ENCODE data around the gene MAFB. TPM values are rescaled to one million over a fixed set of nuclear protein-coding genes. Genes with fewer than 3 reads are reported as not detected.

MAFB gene
- total and polyA plus RNA-seq, 12 donors: 7.5 to 79.0 (median 37.6) TPM

- intact Hi-C loops (cut with DNase I): no loop called here
- no peaks in the 10 kb centered on the region for H3K9me3 ChIP-seq (replicated peaks in 1 of 3)
- H3K27ac ChIP-seq: no peak overlapping the region
- 71 to 80% (median 76%) methylated on average over 2 of the region's 2 CpGs for WGBS, 4 donors
- peaks cover 10 to 11% of the 10 kb centered on the region in 2 donors for H3K4me1 ChIP-seq (replicated peaks in 1 of 2)
- TF ChIP-seq POLR2A (IDR thresholded peaks at IDR 0.05): no peak
- TF ChIP-seq CTCF (IDR thresholded peaks at IDR 0.05): no peak
- no peak overlapping the region for H3K4me3 ChIP-seq
- no peaks in the 10 kb centered on the region for H3K36me3 ChIP-seq (replicated peaks in 1 of 2)
- H3K27me3 ChIP-seq: no peaks in the 10 kb centered on the region
- no peak for DNase-seq
These were observed 49.2 kb downstream of the MAFB start for GRCh38 chr20:40639676-40640355.

GRCh38 chr20:40639132-40639531 is 49.9 kb downstream of the MAFB start:
- no peak for TF ChIP-seq POLR2A (IDR thresholded peaks at IDR 0.05)
- TF ChIP-seq CTCF (IDR thresholded peaks at IDR 0.05): no peak
- intact Hi-C loops (cut with DNase I): no loop called here
- Histone ChIP-seq H3K27me3 (no peaks in the 10 kb centered on the region), H3K27ac (no peak overlapping the region), H3K9me3 (replicated peaks in 1 of 3) (no peaks in the 10 kb centered on the region), H3K4me3 (no peak overlapping the region), H3K4me1 (replicated peaks in 1 of 2) (peaks cover 5 to 6% of the 10 kb centered on the region in 2 donors), H3K36me3 (replicated peaks in 1 of 2) (no peaks in the 10 kb centered on the region)
- DNase-seq: no peak
- 63 to 91% (median 86%) methylated on average over 1 of the region's 1 CpG for WGBS, 4 donors

GRCh38 chr20:40638414-40638813 is 50.6 kb downstream of the MAFB start:
- WGBS, 4 donors: 88 to 96% (median 91%) methylated on average over 2 of the region's 2 CpGs
- peak in 1 of 7 donors; percentile 3 for DNase-seq
- no peaks in the 10 kb centered on the region for H3K9me3 ChIP-seq (replicated peaks in 1 of 3)
- intact Hi-C loops (cut with DNase I): no loop called here
- no peaks in the 10 kb centered on the region for H3K4me1 ChIP-seq (replicated peaks in 1 of 2)
- H3K36me3 ChIP-seq (replicated peaks in 1 of 2): no peaks in the 10 kb centered on the region
- no peaks in the 10 kb centered on the region for H3K27me3 ChIP-seq
- no peak overlapping the region for H3K4me3 ChIP-seq
- no peak for TF ChIP-seq CTCF (IDR thresholded peaks at IDR 0.05)
- TF ChIP-seq POLR2A (IDR thresholded peaks at IDR 0.05): no peak
- no peak overlapping the region for H3K27ac ChIP-seq

GRCh38 chr20:40637176-40637575 is 51.9 kb downstream of the MAFB start:
- Histone ChIP-seq H3K36me3 (replicated peaks in 1 of 2) (no peaks in the 10 kb centered on the region), H3K27ac (no peak overlapping the region), H3K4me3 (no peak overlapping the region), H3K9me3 (replicated peaks in 1 of 3) (no peaks in the 10 kb centered on the region), H3K4me1 (replicated peaks in 1 of 2) (no peaks in the 10 kb centered on the region), H3K27me3 (no peaks in the 10 kb centered on the region)
- no peak for DNase-seq
- 74 to 98% (median 93%) methylated on average over 3 of the region's 3 CpGs for WGBS, 4 donors
- intact Hi-C loops (cut with DNase I): no loop called here
- TF ChIP-seq POLR2A (IDR thresholded peaks at IDR 0.05) (no peak), CTCF (IDR thresholded peaks at IDR 0.05) (no peak)
